ENCODE measurements around the gene PRKCG. TPM values are rescaled to one million over a fixed set of nuclear protein-coding genes. Genes with fewer than 3 reads are reported as not detected.
"Not testable (repeated sequence)": the region's sequence is repeated elsewhere in the genome, so short reads cannot be mapped to it uniquely, and the experiment has no call there.

Gene PRKCG
- total RNA-seq, result 1.2 TPM

- peak in 1 of 2 donors; percentile 62 for DNase-seq (ENCODE audit: low spot score in 2 of 2)
- FAIRE-seq, result no peak
Measured at GRCh38 chr19:53881482-53882390, at the start of gene PRKCG. TSS of gene PRKCG (plus strand) at chr19:53882197. CDS start at chr19:53882495, 298 bp downstream.

DNA sequence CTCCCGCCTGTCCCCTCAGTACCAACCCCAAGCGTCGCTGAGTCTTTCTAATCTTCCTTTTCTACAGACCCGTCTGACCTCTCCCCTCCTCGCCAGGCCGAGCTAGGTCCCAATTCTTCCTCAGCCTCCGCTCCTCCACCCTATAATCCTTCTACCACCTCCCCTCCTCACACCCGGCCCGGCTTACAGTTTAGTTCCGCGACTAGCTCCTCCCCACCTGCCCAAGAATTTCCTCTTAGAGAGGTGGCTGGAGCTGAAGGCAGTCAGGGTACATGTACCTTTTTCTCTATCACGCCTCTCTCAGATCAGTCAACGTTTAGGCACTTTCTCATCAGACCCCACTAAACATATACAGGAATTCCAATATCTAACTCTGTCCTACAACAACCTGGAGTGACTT, 49.1 kb upstream of the PRKCG start:
- not testable (repeated sequence) for FAIRE-seq; DNase-seq (ENCODE audit: low spot score in 2 of 2)

- FAIRE-seq; DNase-seq (ENCODE audit: low spot score in 2 of 2): not testable (repeated sequence)
Measured at GRCh38 chr19:53838446-53838845, 43.6 kb upstream of the PRKCG start.

DNA sequence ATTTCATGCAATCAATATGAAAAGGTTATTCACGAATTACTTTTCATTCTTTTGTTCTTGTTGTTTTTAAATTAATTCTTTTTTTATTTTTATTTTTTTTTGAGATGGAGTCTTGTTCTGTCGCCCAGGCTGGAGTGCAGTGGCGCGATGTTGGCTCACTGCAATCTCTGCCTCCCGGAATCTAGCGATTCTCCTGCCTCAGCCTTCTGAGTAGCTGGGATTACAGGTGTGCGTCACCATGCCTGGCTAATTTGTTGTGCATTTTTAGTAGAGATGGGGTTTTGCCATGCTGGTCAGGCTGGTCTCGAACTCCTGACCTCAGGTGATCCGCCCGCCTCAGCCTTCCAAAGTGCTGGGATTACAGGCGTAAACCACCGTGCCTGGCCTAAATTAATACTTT, 41.8 kb upstream of the PRKCG start:
- FAIRE-seq; DNase-seq (ENCODE audit: low spot score in 2 of 2): not testable (repeated sequence)

- not testable (repeated sequence) for DNase-seq (ENCODE audit: low spot score in 2 of 2); FAIRE-seq
Measured at GRCh38 chr19:53840914-53841313, 41.1 kb upstream of the PRKCG start.

GRCh38 chr19:53844849-53845246, 37.1 kb upstream of the PRKCG start:
- DNase-seq (ENCODE audit: low spot score in 2 of 2), result no peak
- no peak for FAIRE-seq

GRCh38 chr19:53847555-53847954, 34.4 kb upstream of the PRKCG start:
- no peak for FAIRE-seq

DNA sequence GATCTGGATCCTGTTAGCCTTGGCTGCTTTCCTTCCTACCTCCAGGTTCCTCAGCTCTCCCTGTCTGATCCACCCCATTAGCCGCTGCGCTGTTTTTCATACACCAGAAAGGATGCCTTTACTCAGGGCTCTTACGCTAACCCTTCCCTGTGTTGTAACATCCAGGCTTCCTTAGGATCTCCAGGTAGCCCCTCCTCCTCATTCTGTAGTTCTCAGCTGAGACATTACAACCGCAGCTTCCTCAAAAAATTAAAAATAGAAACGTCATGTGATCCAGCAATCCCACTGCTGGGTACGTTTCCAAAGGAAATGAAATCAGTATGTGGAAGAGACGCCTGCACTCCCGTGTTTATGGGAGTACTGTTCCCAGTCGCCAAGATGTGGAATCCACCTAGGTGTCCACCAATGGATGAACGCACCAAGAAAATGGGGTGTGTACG, 32.7 kb upstream of the PRKCG start:
- FAIRE-seq (no peak), DNase-seq (ENCODE audit: low spot score in 2 of 2) (no peak)

More at GRCh38 chr19:53847555-53847954, 34.4 kb upstream of the PRKCG start:
- no peak for DNase-seq (ENCODE audit: low spot score in 2 of 2)

GRCh38 chr19:53853707-53854106, 28.3 kb upstream of the PRKCG start:
- no peak for DNase-seq (ENCODE audit: low spot score in 2 of 2)
- no peak for FAIRE-seq

DNA sequence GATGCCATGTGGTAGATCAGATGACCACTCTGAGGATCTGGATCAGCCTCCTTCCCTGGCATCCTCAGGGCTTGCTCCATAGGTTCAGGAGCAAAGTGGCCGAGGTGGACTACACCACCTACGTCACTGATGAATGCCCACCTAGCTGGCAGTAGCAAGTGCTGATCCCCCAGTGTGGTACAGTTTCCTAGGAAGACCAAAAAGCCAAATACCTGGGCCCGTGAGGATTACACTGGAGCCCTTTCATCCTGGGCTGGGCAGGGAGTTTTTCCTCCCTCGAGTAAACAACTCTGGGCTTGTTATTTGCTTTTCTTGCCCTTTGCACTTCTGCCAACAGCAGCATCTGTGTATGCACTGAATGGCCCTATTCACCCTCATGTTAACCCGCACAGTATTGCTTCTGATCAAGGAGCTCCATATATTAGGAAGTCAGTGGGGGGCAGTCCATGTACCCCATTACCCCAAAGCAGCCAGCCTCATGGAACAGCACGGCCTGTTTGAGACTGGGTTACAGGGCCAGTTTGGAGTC, 17.6 kb upstream of the PRKCG start:
- peak; percentile 16 to 59 for DNase-seq (ENCODE audit: low spot score in 2 of 2)

DNA sequence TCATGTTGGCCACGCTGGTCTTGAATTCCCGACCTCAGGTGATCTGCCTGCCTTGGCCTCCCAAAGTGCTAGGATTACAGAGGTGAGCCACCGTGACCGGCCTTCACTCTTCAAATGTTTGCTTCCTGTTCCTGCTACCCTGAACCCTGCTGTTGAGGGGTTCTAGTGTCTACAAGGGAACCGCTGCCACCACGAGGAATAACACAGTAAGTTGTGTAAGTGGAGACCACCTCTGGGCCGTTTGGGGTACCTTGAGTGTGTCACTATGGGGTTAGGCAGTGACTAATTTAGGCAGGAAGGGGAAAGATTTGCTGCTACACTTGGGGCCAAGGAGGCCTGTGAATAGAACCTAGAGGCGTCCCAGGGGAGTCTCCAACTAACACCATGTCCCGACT, 16.5 kb upstream of the PRKCG start:
- DNase-seq (ENCODE audit: low spot score in 2 of 2) (peak; percentile 12 to 35), FAIRE-seq (no peak)

More for the DNA sequence above, 17.6 kb upstream of the PRKCG start:
- no peak for FAIRE-seq

DNA sequence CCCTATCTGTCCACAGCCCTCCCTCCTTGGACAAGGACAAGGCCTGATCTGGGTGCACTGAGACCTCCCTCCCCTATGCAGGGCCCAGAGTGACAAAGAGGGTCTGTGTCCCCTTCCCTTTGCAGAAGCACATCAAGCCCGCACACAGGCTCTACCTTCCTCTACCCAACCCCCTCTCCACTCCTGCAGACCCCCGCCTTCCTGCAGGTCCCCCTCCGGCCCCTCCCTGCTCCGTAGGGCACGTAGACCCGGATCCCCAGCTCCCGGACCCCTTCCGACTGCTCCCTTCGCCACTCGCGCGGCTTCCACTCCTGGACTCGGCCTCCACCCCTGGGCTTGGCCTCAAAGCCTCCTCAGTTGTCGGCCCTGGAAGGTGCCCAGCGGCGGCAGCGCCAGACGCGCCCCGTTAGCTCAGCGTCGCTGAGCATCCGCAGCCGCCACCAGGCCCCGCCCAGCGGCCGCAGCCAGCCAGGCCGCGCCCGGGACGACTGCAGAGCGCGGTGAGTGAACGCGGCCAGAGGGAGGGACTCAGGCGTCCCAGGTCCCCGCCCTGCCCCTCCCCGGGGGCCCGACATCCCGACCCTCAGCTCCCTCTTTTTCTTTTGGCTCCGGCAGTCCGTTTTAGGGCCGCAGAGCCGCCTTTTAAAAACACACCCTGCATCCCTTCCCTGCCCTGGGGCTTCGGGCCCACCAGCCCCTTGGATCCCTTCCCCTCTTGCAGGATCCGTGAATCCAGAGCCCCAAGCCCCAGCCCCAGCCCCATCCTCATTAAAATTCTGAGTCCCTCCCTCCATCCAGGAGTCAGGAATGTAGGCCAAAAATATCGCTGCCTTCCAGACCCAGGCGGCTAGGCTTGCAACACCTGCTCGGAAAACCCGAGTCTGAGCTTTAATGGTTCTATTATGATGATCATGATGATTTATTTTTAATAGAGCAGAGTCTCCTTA, 15.8 kb upstream of the PRKCG start:
- DNase-seq (ENCODE audit: low spot score in 2 of 2) (peak; percentile 77 to 80), FAIRE-seq (no peak)

DNA sequence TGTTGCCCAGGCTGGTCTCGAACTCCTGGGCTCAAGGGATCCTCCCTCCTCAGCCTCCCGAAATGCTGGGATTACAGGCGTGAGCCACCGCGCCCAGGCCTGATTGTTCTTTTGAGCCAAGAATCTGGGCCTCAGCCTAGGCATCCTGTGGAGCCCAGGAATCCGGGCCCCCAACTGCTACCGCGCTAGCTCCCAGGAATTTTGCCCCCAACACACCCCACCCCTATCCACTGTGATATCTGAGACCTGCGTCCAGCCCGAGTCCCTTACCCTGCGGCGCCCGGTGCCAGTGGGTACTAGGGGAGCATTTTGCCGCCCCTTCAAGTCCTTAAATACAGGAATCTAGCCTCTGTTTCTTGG, 15.2 kb upstream of the PRKCG start:
- FAIRE-seq, result no peak
- DNase-seq (ENCODE audit: low spot score in 2 of 2), result no peak

- peak; percentile 100 for DNase-seq (ENCODE audit: low spot score in 2 of 2)
- FAIRE-seq, result no peak
Measured at GRCh38 chr19:53867225-53868090, 14.5 kb upstream of the PRKCG start, which contains the start of gene MYADM. TSS of gene MYADM (plus strand) at chr19:53867883. CDS start at chr19:53873530, 5,647 bp downstream.

DNA sequence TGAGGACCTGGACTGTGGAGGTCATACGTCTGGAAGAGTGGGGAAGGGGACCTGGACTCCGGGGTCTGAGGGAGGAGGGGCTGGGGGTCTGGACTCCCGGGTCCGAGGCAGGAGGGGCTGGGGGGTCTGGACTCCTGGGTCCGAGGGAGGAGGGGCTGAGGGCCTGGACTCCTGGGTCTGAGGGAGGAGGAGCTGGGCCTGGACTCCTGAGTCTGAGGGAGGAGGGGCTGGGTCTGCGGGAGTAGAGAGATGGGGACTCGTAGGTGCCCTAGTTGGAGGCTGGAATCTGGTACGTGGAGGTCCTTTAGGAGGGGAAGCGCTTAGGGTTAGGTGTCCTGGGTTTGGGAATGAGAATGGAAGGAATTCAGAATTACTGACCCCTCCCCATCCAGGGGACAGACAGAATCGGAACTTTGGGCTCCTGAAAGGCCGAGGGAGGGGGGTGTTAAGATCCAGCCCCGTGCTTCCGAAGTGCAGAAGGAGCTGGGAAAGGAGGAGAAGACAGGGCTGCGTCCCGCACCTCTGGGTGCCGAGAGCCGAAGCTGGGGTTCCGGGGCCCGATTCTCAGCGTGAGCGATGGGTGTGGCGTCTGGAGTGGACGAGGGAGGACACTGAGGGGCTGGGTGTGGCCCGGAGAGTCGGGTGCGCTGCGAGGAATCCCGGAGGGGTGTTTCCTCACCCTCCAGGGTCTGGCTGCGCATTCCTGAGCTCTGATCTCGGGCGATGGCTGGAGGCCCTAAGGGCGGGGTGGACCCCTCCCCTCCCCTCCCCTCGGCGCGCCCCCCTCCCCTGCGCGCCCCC, 13.7 kb upstream of the PRKCG start:
- no peak for FAIRE-seq
- DNase-seq (ENCODE audit: low spot score in 2 of 2), result peak in 1 of 2 donors; percentile 44

DNA sequence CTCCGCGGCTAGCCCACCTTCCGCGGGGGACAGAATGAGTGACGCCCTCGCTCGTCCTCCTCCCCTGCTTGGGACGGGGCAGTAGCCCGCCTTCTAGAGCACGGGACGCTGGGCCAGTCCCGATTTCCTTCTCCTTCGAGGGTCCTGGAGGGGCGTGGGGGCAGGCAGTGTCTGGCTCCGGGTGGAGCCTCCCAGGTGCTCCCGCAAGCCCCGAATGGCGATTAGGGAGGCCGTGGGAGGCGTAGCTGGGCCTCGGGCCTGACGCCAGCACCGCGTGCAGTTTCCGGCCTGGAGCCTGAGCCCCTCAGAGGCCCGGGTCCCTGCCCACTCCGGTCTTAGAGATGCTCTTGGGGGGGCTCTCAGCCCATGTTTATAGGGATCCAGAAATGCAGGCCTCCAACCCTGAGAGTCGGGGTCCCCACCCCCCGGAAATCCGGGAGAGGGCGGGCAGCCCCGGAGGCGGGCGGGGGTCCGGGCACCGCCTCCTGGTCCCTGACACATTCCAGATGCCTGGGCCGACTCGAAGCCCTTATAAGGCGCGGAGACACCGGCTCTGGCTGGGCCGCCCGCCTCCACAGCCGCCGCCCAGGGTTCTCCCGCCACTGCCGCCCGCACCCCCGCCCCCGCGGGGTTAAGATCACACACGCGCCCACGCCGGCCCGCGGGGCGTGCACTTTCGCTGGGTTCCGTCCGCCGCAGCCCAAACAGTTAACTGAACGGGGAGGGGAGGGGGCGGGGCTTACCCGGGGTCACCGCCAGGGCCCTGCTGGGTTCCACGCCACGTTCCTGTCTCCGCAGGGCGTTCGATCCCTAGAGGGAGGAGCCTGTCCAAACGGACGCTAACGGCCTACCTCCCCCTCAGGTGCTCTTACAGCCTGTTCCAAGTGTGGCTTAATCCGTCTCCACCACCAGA, 12.8 kb upstream of the PRKCG start:
- FAIRE-seq, result no peak

GRCh38 chr19:53869805-53870484, 12.1 kb upstream of the PRKCG start:
- not testable (repeated sequence) for DNase-seq (ENCODE audit: low spot score in 2 of 2); FAIRE-seq

More for the DNA sequence above, 12.8 kb upstream of the PRKCG start:
- peak; percentile 78 to 83 for DNase-seq (ENCODE audit: low spot score in 2 of 2)
